Amniotic epithelial cell (primary cell): Measurements from ENCODE around the gene CLEC2L.

Experiments
- DNase-seq: peaks from one replicate; pipeline ENCODE4 v3.0.0-alpha.2; 2010; ENCODE audit warnings: low read depth

CLEC2L gene

GRCh38 chr7:139523199-139523941, at the start of gene CLEC2L:
TSS of gene CLEC2L (plus strand) at chr7:139523685. CDS start at chr7:139523928, 243 bp downstream.
- no peak for DNase-seq

DNA sequence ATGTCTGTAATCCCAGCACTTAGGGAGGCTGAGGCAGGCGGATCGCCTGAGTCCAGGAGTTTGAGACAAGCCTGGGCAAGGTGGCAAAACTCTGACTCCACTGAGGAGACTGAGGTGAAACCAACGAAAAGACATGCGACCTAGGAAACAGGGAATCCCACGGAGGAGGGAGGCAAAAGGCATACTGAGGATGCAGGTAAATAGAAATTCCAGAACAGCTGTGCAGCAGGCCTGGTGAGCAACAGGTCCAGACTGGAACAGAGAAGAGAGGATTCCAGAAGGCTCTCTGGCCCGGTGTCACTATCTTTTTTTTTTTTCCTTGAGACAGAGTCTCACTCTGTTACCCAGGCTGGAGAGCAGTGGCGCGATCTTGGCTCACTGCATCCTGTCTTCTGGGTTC, 47.3 kb upstream of the CLEC2L start:
- no peak for DNase-seq

DNA sequence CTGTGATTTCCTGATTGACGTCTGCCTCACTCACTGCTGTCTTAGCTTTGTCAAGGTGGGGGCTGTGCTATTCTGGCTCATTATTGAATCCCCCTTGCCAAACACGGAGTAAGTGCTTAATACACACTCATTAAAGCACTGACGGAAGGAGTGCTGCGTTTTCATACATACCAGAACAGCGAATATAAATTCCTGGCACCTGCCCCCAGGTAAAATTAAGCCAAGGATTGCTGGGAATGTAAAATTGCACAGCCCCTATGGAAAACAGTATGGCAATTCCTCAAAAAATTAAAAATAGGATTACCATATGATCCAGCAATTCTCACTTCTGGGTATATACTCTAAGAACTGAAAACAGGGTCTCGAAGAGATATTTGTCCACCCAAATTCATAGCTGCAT, 46.6 kb upstream of the CLEC2L start:
- DNase-seq = no peak

DNA sequence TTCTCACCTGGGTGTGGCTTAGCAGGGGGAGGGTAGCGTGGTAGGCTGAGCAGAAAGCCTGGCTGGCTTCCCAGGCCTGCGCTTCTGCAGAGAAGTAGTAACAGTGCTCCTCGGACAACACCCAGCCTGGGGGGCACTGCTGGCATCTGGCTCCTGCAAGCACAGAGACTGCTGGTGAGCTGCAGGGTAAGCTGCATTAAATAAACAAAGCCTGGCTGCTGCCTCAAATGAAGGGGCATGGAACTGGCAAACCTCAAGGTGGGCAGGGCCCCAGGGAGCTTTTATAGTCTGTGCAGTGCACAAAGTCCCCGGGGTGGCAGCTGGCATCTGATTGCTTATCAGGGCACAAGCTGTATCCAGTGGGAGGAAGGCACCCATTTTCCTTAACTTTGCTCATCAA, 43.9 kb upstream of the CLEC2L start:
- DNase-seq = no peak

DNA sequence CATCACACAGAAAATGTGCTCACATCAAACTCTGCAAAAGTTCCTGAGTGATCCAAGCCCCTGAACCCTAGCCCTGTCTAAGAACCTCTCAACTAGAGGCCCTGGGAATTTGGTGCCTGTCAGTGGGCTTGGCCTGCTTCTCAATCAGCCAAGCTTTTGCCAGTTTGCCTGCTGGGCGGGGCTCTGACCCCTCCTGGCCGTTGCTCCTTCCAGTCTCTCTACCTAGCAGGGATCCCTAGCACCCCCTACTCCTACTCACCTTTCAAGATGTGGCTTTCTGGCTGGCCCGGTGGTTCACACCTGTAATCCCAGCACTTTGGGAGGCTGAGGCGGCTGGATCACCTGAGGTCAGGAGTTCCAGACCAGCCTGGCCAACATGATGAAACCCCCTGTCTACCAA, 42.1 kb upstream of the CLEC2L start:
- DNase-seq = no peak

DNA sequence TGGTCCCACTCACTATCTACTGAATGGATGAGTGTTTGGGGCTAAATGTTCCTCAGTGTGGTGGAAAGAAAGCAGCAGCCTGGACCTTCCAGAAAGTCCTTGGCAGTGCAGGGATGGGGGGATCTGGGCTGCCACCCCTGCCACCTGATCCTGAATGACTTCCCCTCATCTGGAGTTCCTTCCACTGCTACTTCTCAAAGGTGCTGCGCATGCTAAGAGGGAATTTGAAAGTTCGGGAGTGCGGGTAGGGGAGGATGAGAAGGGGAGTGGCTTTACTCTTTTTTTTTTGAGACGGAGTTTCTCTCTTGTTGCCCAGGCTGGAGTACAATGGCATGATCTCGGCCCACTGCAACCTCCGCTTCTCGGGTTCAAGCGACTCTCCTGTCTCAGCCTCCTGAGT, 41.4 kb upstream of the CLEC2L start:
- DNase-seq = no peak

DNA sequence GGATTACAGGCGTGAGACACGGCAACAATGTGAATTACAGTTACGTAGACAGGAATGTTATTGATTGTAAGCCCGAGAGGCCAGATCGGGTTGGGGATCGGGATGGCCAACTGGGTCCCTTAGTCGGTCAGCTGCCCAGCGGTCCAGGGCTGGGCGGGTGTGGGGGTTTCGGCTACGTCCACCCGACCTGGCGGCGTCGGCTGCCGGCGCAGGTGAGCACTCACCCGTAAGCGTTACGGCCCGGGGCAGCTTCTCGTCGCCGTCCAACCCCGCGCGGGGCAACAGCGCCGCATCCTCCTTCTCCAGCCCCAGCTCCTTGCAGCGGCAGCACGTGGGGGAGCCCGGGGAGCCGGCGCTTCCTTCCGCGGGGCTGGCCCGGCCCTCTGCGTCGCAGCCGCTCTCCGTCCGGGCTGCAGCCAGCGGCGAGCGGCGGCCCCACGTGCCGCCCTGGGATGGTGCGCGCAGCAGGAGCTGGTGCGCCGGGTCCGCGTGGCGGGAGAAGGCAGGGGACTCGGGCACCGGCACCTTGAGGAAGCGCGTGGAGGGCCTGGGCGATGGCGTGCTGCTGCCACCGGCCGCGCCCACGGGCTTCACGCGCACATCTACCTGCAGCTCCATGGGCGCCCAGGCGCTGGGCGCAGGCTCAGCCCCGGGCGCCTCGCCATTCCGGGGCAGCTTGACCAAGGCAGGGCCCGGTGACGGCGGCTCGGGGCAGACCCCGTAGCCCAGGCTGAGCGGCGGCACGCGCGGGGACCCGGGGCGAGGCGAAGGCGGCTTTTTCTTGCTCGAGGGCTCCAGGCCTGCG, 40.6 kb upstream of the CLEC2L start:
- no peak for DNase-seq

DNA sequence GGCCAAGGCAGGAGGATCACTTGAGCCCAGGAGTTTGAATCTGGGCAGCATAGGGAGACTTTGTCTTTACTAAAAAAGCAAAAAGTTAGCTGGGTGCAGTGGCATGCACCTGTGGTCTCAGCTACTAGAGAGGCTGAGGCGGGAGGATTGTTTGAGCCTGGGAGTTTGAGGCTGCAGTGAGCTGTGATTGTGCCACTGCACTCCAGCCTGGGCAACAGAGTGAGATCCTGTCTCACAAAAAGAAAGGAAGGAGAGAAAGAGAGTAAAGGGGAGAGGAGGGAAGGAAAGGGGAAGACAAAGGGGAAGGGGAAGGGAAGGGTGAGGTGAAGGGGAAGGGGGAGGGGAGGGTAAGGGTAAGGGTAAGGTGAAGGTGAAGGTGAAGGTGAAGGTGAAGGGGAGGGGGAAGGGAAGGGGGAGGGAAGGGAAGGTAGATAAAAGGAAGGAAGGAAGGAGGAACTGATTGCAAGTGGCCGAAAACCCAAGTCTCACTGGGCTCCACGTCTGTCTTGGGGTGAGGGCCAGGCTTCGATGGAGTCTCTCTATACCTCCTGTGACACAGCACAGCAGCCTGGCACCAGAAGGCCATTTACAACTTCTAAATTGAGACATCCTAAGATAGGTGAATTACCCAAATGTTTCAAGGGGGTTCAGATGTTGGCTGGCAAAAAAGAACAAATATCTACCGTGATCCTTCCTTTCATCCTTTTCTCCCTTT, 36.0 kb upstream of the CLEC2L start:
- no peak for DNase-seq

GRCh38 chr7:139488810-139489209, 34.7 kb upstream of the CLEC2L start:
- no peak for DNase-seq

DNA sequence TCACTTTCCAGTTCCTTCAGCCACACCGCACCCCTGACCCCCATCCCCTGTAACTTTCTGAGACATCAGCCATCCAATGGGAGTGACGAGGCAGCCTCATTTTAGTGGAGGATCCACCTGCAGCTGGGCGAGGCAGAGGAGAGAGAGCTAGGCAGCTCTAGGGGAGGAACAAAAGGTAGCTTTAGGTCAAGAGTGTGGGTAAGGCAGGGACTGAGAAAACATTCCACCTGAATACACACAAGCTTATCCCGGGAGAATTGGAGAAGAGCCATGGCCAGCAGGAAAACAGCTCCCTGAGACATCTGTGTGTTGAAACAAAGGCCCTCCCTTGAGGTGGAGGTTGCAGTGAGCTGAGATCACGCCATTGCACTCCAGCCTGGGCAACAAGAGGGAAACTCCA, 33.4 kb upstream of the CLEC2L start:
- peak; percentile 20 for DNase-seq

- no peak for DNase-seq
Observed at GRCh38 chr7:139492293-139492692, 31.2 kb upstream of the CLEC2L start.

- DNase-seq = no peak
Observed at GRCh38 chr7:139494835-139495579, 28.5 kb upstream of the CLEC2L start.

GRCh38 chr7:139495580-139496125, 27.8 kb upstream of the CLEC2L start:
- no peak for DNase-seq

DNA sequence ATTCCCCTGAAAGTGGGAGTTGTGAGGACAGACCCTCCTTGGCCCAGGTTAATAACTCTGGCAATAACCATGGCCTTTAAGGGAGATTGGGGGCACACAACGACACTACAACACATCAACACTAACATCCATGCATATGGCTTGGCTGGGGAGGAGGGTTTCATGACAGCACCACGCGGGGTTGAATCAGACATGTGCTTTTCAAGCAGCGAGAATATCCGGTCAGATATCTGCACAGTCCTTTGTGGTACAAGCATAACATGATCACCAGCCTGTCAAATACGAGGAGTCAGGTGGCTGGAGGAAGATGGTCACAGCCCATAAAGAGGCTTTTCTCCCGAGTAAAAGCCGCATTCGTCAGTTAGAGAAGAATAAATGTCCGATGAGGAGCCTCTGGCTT, 27.0 kb upstream of the CLEC2L start:
- DNase-seq = no peak

DNA sequence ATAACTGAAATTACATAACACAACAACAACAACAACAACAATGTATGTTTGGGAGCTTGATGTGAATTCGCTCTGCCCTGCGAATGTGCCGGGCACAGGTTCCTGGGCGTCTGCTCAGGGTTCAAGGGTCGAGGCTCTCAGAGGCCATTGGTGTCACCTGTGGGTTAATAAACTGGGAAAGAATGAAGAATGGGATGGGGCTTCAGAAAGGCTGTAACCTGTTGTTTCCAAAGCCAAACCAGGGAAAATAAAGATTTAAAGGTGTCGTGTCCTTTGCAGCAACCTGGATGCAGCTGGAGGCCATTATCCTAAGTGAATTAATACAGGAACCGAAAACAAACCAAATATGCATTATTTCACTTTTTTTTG, 22.7 kb upstream of the CLEC2L start:
- no peak for DNase-seq

- DNase-seq = no peak
Observed at GRCh38 chr7:139502226-139502625, 21.3 kb upstream of the CLEC2L start.

DNA sequence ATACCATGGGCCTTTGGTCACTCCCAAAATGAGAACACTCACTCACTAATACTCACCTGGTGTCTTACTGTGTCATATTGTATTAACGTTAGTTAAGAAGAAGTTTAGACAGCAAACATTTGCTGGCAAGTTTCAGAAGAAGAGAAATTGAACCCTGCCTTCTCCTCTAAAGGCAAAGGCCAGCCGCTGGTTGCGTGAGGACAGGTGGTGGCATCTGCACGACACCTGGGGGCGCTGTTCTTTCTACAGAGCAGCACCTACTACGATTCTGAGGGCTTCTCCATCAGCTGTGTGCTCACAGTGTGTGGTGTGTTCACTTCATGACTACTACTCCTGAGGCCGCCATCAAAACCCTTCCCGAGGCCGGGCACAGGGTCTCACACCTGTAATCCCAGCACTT, 17.9 kb upstream of the CLEC2L start:
- peak; percentile 18 for DNase-seq

- DNase-seq = no peak
Observed at GRCh38 chr7:139509535-139509934, 13.9 kb upstream of the CLEC2L start.

GRCh38 chr7:139511315-139511714, 12.2 kb upstream of the CLEC2L start:
- no peak for DNase-seq

DNA sequence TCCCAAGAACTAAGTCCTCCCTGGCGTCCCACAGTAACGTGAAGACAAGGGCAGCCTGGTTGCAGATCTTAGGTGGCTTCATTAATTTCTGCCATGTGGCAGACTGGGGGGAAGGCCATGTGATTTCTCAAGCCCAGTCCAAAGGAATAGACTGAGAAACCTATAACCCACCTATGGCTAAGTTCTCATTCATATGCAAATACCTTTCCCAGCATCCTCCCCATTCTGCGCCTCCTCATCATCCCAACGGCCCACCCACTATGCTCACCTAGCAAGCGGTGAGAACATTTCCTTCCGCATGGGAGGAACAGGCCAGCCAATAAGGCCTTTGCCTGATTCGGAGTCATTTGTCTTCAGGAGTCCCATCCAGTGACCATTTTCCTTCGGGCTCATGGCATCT, 8.2 kb upstream of the CLEC2L start:
- DNase-seq = no peak

GRCh38 chr7:139521439-139521838, 2.0 kb upstream of the CLEC2L start:
- no peak for DNase-seq

DNA sequence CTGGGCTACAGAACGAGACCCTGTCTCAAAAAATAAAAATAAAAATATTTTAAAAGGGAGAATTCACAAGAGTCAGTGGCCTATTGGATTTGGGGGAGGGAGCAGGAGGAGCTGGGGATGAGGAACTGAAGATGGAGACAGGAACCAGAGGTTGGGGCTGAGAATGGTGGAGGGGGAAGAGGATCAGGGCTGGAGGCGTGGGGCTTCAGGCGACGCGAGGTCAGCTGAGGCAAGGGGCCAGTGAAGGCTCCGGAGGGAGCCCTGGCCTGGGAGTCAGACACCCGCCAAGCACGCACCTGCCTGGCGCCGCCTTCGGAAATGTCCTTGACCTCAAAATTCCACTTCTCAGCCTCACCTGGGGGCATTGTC, 671 bp upstream of the CLEC2L start:
- no peak for DNase-seq
